GM21619 (cell line): Measurements from ENCODE around the gene GTF2E1.

ENCODE experiments used
- ATAC-seq: cut with Tn5 transposase; IDR thresholded peaks from one replicate; pipeline ENCODE4 v1.9.1; 2021; ENCODE audit not compliant: unreplicated experiment

Gene GTF2E1

GRCh38 chr3:120796976-120797375 lies 54.4 kb downstream of the GTF2E1 start:
- no peak for ATAC-seq

- ATAC-seq = no peak
Measured at GRCh38 chr3:120797857-120798256, 55.3 kb downstream of the GTF2E1 start.

GRCh38 chr3:120798346-120798745 lies 55.8 kb downstream of the GTF2E1 start:
- ATAC-seq = no peak

- no peak for ATAC-seq
Measured at GRCh38 chr3:120800625-120801024, 58.1 kb downstream of the GTF2E1 start.

GRCh38 chr3:120801484-120801883 lies 58.9 kb downstream of the GTF2E1 start:
- ATAC-seq = no peak

- no peak for ATAC-seq
Measured at GRCh38 chr3:120802916-120803315, 60.4 kb downstream of the GTF2E1 start.

GRCh38 chr3:120816728-120817127 lies 74.2 kb downstream of the GTF2E1 start:
- no peak for ATAC-seq

- ATAC-seq = no peak
Measured at GRCh38 chr3:120820748-120821147, 78.2 kb downstream of the GTF2E1 start.

- no peak for ATAC-seq
Measured at GRCh38 chr3:120821426-120821825, 78.9 kb downstream of the GTF2E1 start.

GRCh38 chr3:120823156-120823555 lies 80.6 kb downstream of the GTF2E1 start:
- ATAC-seq = no peak

GRCh38 chr3:120824613-120825012 lies 82.1 kb downstream of the GTF2E1 start:
- ATAC-seq = no peak

GRCh38 chr3:120828796-120829195 lies 86.3 kb downstream of the GTF2E1 start:
- no peak for ATAC-seq

GRCh38 chr3:120831066-120831465 lies 88.5 kb downstream of the GTF2E1 start:
- ATAC-seq = no peak
